ENCODE results near the gene LRRC9. TPM values are rescaled to one million over a fixed set of nuclear protein-coding genes. Genes with fewer than 3 reads are reported as not detected.

Gene LRRC9
- total RNA-seq, 1 experiment from 2014 or later = 0.77 TPM

- no peak for TF ChIP-seq CTCF (conservative IDR thresholded peaks at IDR 0.05)
- Mint-ChIP-seq H3K27me3 (ENCODE audit: low read depth) (no peaks in the 10 kb centered on the region; the same call in 1 of the 2 replicates), H3K36me3 (ENCODE audit: insufficient read depth in 1 of 3, low read depth in 3 of 3) (no peaks in the 10 kb centered on the region), H3K4me1 (peaks cover 0 to 3% of the 10 kb centered on the region in 2 experiments; a peak in 2 of 4 replicates), H3K9me3 (no peaks in the 10 kb centered on the region), H3K27ac (no peak overlapping the region), H3K4me3 (no peak overlapping the region)
- H3K18ac ChIP-seq (ENCODE audit: insufficient read length, low read depth, low read length) = no peak overlapping the region
- no peak overlapping the region for H4K5ac ChIP-seq (ENCODE audit: insufficient read length, low read depth, low read length)
- H3K79me1 ChIP-seq (ENCODE audit: insufficient read depth, low read depth, low read length, poor library complexity, severe bottlenecking) = no peaks in the 10 kb centered on the region
- H2BK120ac ChIP-seq (ENCODE audit: low read depth, low read length, poor library complexity, severe bottlenecking) = no peak overlapping the region
- no peak overlapping the region for H3T11ph ChIP-seq (ENCODE audit: low read length)
- no peak overlapping the region for H2BK20ac ChIP-seq (ENCODE audit: low read depth, low read length, poor library complexity, severe bottlenecking)
- no peaks in the 10 kb centered on the region for H3K4me1 ChIP-seq (ENCODE audit: insufficient read depth, low read length)
- H3K4ac ChIP-seq (ENCODE audit: low read depth, low read length) = no peak overlapping the region
- no peak overlapping the region for H3K27ac ChIP-seq (ENCODE audit: insufficient read length, low read depth, low read length)
- no peak overlapping the region for H4K91ac ChIP-seq (ENCODE audit: insufficient read length, low read depth, low read length)
- H3K9me3 ChIP-seq (ENCODE audit: control insufficient read depth, low read depth, low read length) = no peaks in the 10 kb centered on the region
- no peak overlapping the region for H3K4me2 ChIP-seq (ENCODE audit: insufficient read depth, insufficient read length, low read length)
- H3K9ac ChIP-seq (ENCODE audit: extremely low read depth, insufficient read length, low read length) = no peak overlapping the region
- H3K79me2 ChIP-seq (ENCODE audit: insufficient read depth, low read length) = no peaks in the 10 kb centered on the region
- no peak overlapping the region for H2BK5ac ChIP-seq (ENCODE audit: insufficient read length, low read length)
- H2BK15ac ChIP-seq (ENCODE audit: low read depth, low read length) = no peak overlapping the region
- H4K20me1 ChIP-seq (ENCODE audit: control insufficient read depth, insufficient read depth, insufficient read length) = no peaks in the 10 kb centered on the region
- no peak for DNase-seq
- no peaks in the 10 kb centered on the region for H3K27me3 ChIP-seq (ENCODE audit: insufficient read depth, low read length)
- no peak overlapping the region for H3K56ac ChIP-seq (ENCODE audit: insufficient read length, low read depth, low read length)
- no peak overlapping the region for H3K23ac ChIP-seq (ENCODE audit: insufficient read length, low read depth, low read length)
- no peaks in the 10 kb centered on the region for H3K23me2 ChIP-seq (ENCODE audit: insufficient read length, low read depth, low read length, poor library complexity, severe bottlenecking)
- no peak overlapping the region for H3K14ac ChIP-seq (ENCODE audit: insufficient read depth, low read length)
- WGBS (ENCODE audit: extremely low coverage, insufficient read length, low lambda C conversion rate) = no CpG with 5 or more reads among the region's 1 CpG
- no peak overlapping the region for H2AFZ ChIP-seq (ENCODE audit: low read length)
- H2AK5ac ChIP-seq (ENCODE audit: insufficient read length, low read length) = no peak overlapping the region
- H2BK12ac ChIP-seq (ENCODE audit: insufficient read length, low read depth, low read length) = no peak overlapping the region
- no peak overlapping the region for H4K8ac ChIP-seq (replicated peaks; ENCODE audit: insufficient read length, low read depth, low read length)
Measured at GRCh38 chr14:59926534-59926933, 6.6 kb downstream of the LRRC9 start.
